Measurements from ENCODE around the gene ZMYND10. TPM values are rescaled to one million over a fixed set of nuclear protein-coding genes. Genes with fewer than 3 reads are reported as not detected.

The ZMYND10 gene
- total RNA-seq, 1 experiment from 2014 or later, result 0.48 TPM

DNA sequence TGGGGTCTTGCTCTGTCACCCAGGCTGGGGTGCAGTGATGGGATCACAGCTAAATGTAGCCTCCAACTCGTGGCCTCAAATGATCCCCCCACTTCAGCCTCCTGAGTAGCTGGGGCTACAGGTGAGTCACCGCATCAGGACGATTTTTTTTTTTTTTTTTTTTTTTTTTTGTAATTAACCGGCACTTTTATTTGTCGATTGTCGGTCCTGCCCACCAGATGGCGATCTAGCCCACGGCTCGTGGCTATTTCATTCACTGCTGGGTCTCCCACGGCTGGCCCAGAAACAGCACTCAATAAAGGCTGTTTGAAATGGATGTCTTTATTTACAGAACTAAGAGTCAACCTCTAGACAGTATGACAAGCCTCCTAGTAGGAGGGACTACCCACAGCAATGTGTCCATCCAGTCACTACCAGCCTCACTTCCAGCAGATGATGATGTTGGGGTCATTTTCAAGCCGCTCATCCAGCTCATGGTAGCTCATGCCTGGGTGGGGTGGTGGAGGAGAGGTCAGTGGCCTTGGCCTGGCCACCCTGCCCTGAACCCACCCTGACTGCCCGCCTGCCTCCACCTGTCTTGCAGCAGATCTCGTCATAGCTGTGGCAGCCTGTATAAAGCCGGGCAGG, 1.8 kb upstream of the ZMYND10 start:
- peak; percentile 74 for DNase-seq (ENCODE audit: low spot score)

DNA sequence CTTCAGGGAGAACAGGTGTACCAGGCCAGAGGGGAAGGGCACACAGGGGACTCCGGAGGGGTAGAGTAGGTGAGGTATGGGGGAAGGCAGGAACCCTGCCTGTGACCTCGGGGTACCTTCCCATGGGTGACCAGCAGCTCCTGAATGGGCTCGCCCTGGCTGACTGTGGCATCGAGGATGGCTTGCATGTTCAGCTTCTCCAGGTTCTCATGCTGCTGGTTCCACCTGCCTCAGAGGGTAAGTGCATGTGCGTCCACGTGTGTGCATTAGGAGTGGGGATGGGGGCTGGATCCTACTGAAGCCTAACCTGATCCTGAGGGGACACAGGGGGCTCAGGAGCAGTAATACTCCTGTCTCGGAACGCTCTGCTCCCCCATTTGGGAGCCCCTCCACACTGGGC, 524 bp downstream of the ZMYND10 start:
- DNase-seq (ENCODE audit: low spot score), result no peak

DNA sequence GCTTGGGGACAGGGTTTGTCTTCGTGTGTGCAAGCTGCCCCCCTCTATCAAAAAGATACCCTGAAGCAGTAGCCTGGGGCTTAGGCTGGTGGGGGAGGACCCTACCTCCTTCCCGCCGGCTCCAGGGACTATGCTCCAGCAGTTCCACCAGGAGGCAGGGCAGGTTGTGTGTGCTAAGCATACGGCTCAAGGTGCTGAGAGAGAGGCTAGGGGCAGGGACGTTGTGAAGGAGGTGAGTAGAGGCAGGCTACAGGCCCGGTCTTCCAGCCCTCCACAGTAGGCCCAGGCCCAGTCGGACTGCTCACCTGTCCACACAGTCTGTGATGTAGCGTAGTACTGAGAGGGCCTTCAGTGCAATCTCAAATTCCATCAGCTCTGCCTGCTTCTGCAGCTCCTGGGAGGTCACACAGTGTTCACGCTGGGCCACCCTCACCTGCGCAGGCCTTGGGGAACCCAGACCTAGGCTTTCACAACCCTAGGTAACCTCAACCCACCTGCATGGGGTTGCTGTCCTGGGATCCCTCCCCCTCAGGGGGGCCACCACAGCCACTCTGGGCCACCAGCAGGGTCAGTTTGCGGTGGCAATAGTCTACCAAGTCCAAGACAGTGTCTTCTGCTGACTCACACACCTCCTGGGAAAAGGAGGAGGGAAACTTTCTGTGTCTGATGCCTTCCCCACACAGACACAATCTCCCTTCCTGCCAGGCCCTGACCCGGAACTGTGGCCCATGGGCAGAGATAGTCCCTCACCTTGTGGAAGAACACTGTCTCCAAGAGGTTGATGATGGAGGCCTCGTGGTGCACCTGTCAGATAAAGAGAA, 2.5 kb downstream of the ZMYND10 start:
- DNase-seq (ENCODE audit: low spot score), result no peak

DNA sequence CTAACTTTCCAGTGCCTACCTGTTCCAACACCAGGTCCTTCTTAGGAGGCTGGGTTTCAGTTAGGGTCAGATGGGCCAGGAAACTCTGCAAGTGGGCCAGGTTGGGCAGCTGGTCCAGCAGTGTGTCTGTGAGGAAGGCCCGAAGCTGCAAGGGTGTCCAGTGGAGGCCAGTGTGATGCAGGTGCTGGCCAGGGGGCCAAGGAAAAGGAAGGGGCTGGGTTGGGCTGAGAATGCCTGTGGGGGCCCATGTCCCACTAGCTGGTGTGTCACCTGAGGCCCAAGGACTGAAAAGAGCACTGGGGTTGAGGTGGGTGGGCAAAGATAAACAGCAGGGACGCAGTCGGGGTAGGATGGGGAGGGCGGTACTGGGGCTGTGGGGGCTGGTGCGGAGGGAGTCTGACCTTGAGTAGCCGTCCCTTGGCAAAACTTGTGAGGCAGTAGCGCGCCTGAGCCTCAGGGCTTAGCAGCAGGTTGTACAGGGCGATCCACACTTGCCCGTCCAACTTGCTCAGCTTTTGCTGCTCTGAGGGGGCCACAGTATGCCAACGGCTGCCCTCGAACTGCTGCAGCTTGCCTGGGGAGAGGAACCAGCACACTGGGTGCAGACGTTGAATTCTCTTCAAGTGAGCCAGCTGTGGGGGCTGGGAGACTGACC, 3.4 kb downstream of the ZMYND10 start:
- no peak for DNase-seq (ENCODE audit: low spot score)

DNA sequence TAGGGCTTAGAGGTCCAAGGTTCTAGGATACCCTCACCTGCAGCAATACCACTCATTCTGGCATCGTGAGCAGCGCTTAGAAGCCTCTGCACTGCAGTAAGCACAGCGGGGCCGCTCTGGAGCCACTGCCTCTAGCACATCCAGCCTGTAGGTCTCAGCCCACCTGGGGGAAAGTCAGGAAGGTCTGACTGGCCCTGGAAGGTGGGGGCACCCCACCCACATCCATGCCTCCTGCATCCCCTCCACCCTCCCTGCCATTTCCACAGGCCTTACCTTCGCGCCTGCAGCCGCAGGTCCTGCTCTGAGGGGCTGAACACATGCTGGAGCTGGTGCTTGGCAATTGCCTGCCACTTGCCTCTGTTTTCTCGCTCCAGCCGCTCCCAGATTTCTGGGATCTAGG, 4.0 kb downstream of the ZMYND10 start:
- DNase-seq (ENCODE audit: low spot score), result no peak

DNA sequence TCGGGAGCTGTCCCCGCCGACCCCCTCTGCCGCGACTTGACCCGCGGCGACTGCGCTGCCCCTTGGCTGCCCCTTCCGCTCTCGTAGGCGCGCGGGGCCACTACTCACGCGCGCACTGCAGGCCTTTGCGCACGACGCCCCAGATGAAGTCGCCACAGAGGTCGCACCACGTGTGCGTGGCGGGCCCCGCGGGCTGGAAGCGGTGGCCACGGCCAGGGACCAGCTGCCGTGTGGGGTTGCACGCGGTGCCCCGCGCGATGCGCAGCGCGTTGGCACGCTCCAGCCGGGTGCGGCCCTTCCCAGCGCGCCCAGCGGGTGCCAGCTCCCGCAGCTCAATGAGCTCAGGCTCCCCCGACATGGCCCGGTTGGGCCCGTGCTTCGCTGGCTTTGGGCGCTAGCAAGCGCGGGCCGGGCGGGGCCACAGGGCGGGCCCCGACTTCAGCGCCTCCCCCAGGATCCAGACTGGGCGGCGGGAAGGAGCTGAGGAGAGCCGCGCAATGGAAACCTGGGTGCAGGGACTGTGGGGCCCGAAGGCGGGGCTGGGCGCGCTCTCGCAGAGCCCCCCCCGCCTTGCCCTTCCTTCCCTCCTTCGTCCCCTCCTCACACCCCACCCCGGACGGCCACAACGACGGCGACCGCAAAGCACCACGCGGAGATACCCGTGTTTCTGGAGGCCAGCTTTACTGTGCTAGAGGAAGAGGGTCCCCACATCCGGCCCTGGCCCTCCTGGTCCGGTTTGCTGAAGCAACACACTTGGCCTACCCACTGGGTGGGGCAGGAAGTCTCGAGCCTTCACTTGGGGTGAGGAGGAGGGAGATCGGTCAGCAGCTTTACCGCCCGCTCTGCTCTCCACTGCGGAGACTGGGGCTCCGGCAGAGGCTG, 4.8 kb downstream of the ZMYND10 start, which contains the start of gene RASSF1:
TSS of gene RASSF1 (minus strand) at position 389 of the 882 bp plus-strand sequence. CDS start at position 358, 31 bp downstream.
- peak; percentile 43 for DNase-seq (ENCODE audit: low spot score)

DNA sequence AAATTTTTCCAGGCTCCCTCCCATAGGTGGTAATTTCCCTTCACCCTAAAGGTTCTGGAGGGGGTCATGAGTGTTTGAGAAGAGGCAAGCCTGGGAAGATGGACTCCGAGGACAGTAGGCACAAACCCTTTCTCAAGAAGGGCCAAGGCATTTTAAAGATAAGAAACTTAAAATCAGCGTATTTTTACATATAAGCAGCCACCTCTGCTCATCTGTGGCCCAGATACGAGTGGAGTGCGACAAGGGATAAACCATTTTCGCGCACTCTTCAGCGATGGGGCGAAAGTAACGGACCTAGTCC, 5.4 kb downstream of the ZMYND10 start:
- DNase-seq (ENCODE audit: low spot score), result no peak

DNA sequence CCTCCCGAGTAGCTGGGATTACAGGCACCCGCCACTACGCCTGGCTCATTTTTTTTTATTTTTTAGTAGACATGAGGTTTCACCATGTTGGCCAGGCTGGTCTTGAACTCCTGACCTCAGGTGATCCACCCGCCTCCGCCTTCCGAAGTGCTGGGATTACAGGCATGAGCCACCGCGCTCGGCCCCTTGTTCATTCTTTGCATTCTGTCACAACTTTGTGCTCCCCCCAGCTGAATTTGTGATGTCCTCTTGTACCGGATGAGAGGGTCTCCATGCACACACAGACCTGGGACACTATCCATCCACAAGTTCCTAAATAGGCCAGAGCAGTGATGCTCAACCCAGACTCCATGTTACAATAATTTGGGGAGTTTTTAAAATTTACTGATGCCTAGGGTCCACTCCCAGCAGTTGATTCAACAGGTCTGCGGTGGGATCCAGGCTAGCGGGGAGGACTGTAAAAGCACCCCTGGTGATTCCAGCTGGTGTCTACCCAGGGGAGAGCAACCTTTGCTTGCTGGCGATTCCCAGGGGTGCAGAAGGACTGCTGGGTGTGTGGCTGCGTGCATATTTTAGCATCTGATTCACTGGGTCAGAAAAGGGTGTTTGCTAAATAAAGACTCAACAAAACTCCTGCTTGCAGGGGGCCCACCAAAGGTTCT, 5.9 kb downstream of the ZMYND10 start:
- no peak for DNase-seq (ENCODE audit: low spot score)

DNA sequence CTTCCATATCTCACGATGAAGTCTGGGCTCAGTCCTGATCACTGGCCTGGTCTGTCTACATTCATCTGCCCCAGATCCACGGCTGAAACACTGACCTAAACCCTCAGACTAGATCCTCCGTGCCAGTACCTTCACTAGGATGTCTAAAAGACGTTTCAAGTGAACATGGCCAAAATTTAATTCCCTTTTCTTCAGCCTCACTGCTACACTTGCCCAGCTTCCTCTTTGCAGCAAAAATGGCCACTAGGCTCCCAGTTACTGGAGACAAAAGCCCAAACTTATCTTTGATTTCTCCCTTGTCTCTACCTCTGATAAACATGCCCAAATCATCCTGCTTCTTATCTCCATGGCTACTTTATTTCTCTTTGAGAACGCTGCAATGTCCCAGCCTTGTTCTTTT, 6.6 kb downstream of the ZMYND10 start:
- no peak for DNase-seq (ENCODE audit: low spot score)

DNA sequence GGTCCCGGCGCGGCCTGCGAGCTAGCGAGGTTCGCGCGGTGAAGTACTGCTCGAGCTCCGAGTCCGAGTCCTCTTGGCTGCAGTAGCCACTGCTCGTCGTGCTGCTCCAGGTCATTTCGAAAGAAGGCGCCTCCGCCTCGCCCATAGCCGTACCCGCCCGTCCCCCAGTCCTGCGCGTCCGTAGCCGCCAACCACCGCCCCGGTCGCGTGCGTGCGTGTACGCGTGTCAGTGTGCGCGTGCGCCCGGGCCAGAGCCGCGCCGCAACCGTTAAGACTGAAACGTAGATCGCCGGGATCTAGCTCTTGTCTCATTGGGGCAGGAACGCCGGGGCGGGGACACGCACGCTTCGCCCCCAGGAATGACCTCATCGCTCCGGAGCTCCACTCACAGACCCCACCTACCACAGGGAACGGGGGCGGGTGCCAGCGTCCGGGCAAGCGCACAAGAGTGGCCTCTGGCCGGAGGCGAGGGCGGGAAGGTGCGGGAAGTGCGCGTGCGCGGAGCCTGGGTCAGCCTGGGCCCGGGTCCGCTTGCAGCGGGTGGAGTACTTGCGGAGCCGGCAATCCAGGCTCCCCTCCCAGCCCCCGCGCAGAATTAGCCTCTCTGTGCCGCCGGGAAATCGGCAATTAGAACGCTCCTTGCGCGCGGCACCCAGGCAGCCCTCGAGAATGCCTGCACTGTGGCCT, 8.2 kb downstream of the ZMYND10 start:
- peak; percentile 90 for DNase-seq (ENCODE audit: low spot score)

DNA sequence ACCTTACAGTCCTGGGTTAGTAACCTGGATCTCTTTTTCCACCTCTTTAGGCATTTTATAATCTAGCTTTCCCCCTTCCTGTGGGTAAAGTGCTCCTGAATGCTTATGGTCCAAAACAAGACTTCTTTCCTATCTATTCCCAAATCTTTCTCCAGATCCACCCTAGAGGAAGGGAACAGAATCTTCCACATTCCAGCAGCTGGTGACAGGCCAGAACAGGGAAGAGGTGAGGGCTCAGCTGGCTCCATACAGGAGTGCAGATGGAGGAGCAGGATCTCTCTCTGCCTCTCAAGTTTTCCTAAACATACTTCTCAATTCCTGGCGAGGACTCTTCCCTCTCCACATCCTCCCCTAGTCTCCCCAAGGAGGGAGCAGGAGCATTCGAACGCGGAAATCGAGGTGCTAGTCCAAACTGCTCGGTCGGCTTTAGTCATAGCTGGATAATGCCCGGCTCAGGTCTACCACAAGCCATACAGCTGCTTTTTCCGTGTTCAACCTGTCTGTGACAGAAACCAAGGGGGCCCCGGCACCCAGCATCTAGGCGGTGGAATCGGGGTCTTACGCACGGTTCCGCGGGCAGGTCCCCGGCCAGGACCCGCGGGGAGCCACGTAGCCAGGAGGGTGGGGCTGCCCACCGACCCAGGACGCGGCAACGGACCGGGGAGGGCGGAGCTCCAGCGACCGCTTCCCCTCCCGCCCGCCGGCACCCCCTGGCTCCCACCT, 8.9 kb downstream of the ZMYND10 start:
- peak; percentile 42 for DNase-seq (ENCODE audit: low spot score)

DNA sequence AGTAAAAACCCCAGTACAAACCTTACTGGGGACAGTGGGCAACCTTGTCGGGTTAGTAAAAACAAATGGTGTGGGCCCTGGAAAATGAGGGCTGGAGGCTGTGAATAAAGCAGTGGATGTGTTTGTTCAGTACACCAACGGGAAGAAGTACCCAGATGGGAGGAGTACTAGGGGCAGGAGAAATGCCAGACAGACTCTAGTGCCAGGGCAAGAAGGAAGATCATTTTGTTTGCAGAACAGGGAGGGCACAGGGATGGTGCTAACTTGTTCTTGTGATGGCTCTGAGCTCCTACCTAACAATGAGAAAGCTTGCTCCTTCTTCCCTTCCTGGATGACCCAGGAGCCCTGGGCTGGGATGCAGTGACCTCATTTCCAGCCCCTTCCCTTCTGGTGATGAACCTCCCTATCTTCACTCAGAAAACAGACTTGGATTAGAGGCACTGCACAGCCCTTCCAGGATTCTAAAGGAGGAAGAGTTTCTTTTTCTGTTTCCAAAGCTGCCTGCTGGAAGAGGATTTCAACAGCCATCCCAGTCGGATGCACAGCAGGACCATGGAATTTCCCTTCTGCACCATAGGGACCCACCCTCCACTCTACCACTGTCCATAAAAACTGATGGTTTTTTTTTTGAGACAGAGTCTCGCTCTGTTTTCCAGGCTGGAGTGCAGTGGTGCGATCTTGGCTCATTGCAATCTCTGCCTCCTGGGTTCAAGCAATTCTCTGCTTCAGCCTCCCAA, 11.0 kb downstream of the ZMYND10 start:
- no peak for DNase-seq (ENCODE audit: low spot score)

DNA sequence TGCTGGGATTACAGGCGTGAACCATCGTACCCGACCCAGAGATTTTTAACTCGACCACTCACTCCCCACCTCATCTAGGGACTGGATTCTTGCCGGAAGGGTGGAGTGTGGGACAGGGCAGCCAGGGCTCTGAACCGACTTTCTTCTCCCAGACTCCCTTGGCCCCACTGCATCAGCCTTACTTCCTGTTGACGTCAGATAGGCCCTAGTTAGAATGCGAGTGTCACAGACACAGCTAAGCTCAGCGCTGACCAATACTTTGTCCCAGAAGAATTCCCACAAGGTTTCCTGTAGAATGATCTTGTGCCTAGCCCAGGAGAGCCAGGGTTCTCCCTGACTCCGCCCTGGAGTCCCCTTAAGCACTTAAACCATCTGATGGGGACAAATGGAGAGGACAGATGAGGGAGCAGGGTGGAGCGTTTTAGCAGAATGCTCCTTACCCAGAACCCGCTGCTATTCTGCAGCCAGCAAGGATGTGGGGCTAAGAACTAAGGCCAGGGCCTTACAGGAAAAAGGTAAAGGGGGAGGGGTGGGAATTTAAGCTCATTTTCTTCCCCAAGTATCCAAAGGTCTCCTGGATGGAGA, 11.7 kb downstream of the ZMYND10 start:
- DNase-seq (ENCODE audit: low spot score), result no peak

DNA sequence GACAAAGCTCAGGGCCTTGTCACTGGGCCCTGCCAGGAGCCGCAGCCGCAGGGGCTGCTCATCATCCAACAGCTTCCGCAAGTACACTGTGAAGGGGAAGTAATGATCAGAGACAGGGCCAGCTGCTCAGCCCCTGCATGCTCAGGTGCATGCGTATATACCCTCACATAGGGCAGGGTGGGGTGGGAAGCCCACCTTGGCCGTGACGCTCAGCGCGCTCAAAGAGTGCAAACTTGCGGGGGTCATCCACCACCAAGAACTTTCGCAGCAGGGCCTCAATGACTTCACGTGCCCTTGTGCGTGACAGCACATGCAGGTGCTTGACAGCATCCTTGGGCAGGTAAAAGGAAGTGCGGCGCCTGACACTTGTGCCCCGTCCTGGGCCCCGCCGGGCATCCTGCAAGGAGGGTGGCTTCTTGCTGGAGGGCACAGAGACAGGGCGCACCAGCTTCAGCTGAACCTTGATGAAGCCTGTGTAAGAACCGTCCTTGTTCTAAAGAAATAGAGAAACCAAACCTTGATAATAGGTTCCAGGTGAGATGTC, 14.1 kb downstream of the ZMYND10 start:
- no peak for DNase-seq (ENCODE audit: low spot score)

DNA sequence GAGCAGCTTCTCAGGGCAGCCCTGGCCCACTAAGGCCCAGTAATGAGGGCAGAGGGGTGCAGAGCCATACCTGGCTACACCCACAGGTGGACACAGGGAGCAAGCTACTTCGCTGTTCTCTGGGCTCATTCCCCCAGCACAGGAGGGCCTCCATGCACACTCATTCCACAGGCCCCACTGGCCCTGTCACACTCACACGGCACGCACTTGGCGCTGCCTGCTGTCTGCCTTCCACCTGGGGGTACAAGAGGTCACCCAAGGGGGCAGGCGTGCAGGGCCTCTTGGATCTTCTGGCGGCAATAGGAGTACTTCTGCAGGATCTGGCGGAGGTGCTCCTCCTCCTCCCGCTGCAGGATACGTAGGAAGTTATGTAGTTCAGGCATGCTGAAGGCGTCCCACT, 15.2 kb downstream of the ZMYND10 start:
- DNase-seq (ENCODE audit: low spot score), result no peak

DNA sequence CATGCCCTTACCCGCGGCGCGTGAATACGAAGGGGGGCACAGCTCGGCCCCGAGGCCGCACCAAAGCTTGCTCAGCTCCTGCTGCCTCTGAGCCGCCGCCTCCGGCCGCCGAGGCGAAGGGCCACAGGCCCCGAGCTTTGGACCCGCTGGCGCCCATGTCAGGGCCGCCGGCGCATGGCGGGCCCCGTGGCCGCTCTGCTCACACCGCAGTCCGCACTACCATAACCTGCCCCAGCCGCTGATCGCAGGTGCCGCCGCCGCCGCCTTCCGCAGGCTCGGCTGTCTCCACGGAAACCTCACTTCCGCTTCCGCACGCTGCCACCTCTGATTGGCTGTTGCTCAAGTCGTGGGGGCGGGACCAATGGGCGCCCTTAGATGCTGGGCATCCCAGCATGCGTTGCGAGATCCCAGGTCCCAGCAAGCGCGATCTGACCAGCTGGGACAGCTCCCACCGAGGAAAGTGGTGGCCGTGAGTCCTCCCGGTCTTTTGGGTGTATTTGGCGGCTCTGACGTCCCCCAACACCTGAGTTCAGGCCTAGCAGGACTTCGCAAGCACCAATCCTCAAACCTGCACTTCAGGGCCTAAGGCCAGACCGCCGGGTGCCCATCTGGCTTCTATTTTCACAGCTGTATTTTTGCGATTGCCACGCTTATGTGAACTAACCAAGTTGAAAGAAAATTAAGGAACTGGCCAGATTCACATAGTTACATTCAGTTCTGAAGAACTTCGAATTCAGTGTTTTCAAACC, 17.4 kb downstream of the ZMYND10 start, which contains the start of gene TUSC2:
TSS of gene TUSC2 (minus strand) at position 281 of the 749 bp plus-strand sequence. CDS start at position 157, 124 bp downstream.
- peak; percentile 92 for DNase-seq (ENCODE audit: low spot score)

DNA sequence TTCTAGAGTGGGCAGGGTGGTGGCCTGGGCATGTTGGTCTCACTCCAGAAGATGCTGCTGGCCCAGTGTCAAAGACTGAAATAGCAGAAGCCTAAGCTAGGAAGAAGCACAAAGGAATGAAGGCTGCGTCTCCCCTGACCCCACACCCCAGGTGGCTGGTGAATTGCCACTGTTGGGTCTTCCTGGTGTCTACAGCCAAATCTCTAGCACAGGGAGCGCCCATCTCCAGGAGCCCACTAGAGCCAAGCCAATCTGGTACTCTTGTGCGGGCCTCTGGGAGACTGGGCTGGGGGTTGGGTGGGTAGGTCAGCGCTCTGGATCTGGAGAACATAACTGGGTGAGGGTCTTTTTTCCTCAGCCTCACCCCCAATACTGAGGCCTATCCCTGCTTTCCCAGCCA, 18.4 kb downstream of the ZMYND10 start:
- no peak for DNase-seq (ENCODE audit: low spot score)

DNA sequence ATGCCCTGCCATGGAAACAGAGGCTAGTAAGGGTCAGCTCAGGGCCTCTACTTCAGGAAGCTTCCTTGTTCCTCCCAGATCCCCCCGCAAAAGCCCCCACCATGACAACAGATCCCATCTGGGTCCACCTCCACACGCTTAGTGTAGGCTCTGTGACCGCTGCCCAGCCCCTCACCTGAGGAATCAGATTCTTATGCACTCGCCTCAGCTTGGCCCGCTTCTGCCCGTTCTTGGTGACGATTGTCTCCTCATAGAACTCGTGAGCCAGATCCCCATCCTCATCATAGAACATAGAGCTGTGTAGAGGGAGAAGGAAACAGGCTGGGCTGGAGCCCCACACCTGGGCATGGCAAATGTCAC, 19.4 kb downstream of the ZMYND10 start:
- DNase-seq (ENCODE audit: low spot score), result no peak
